GM12872 (cell line): ENCODE measurements around the gene MR1.

Experiments
- CTCF ChIP-seq: IDR thresholded peaks from 3 replicates; pipeline ENCODE4 v1.5.1; 2011; ENCODE audit warnings: low read depth, mild to moderate bottlenecking, low read length, moderate library complexity; ENCODE audit not compliant: insufficient read depth

Gene MR1

GRCh38 chr1:181033799-181034451 lies at the start of gene MR1:
Gene MR1 (plus strand): TSS chr1:181033983. CDS start chr1:181034008, 25 bp downstream.
- TF ChIP-seq CTCF: no peak

GRCh38 chr1:180988253-180988752 lies 45.5 kb upstream of the MR1 start:
- no peak for TF ChIP-seq CTCF

- TF ChIP-seq CTCF: no peak
Observed at GRCh38 chr1:180994262-180994661, 39.5 kb upstream of the MR1 start.

- no peak for TF ChIP-seq CTCF
Observed at GRCh38 chr1:180997843-180998504, 35.8 kb upstream of the MR1 start.

- no peak for TF ChIP-seq CTCF
Observed at GRCh38 chr1:181001091-181001780, 32.5 kb upstream of the MR1 start.

GRCh38 chr1:181002582-181003172 lies 31.1 kb upstream of the MR1 start:
- no peak for TF ChIP-seq CTCF

- TF ChIP-seq CTCF: no peak
Observed at GRCh38 chr1:181010789-181011188, 23.0 kb upstream of the MR1 start.
